HepG2 (cell line): ENCODE measurements around the gene HOXD8. TPM values are rescaled to one million over a fixed set of nuclear protein-coding genes. Genes with fewer than 3 reads are reported as not detected.

Experiments used
- ATM ChIP-seq: fragments of 450-650 bp; IDR thresholded peaks from 2 replicates; pipeline ENCODE4 v1.7.1; 2017; ENCODE audit warnings: mild to moderate bottlenecking, borderline replicate concordance
- IKZF1 ChIP-seq: fragments of 450-650 bp; IDR thresholded peaks from 2 replicates; pipeline ENCODE4 v1.7.1; 2016
- PHF21A ChIP-seq: sonication (generic); formaldehyde crosslinking; IDR thresholded peaks from 2 replicates; pipeline ENCODE4 v1.5.0; 2020; ENCODE audit warnings: mild to moderate bottlenecking, missing genetic modification reagents
- SRY ChIP-seq: sonication (generic); formaldehyde crosslinking; IDR thresholded peaks from 2 replicates; pipeline ENCODE4 v1.8.0; 2022; ENCODE audit warnings: mild to moderate bottlenecking, missing genetic modification reagents
- TRAFD1 ChIP-seq: sonication (generic); formaldehyde crosslinking; IDR thresholded peaks from 2 replicates; pipeline ENCODE4 v1.5.1; 2020; ENCODE audit warnings: missing genetic modification reagents, mild to moderate bottlenecking, borderline replicate concordance
- YEATS4 ChIP-seq: sonication (generic); formaldehyde crosslinking; IDR thresholded peaks from 2 replicates; pipeline ENCODE4 v1.4.0; 2020; ENCODE audit warnings: missing genetic modification reagents, borderline replicate concordance
- ZFY ChIP-seq: sonication (generic); formaldehyde crosslinking; IDR thresholded peaks from 2 replicates; pipeline ENCODE4 v1.4.0; 2020; ENCODE audit warnings: missing genetic modification reagents
- ZNF318 ChIP-seq: sonication (generic); formaldehyde crosslinking; IDR thresholded peaks from 2 replicates; pipeline ENCODE4 v1.4.0; 2020; ENCODE audit warnings: mild to moderate bottlenecking, missing genetic modification reagents
- ZNF407 ChIP-seq: sonication (generic); formaldehyde crosslinking; IDR thresholded peaks from one replicate; pipeline ENCODE4 v1.5.1; 2020; ENCODE audit warnings: mild to moderate bottlenecking, missing genetic modification reagents; ENCODE audit errors: not compliant biosample characterization
- ZNF737 ChIP-seq: sonication (generic); formaldehyde crosslinking; IDR thresholded peaks from 2 replicates; pipeline ENCODE4 v1.5.0; 2020; ENCODE audit warnings: missing genetic modification reagents, mild to moderate bottlenecking, borderline replicate concordance
- polyA plus RNA-seq, 8 experiments: library from polyadenylated mRNA; depleted of rRNA in 3 of 8; stranded (reverse) in 7 of 8; unstranded in 1 of 8; fragments of >200 nt; fragmentation: Illumina TruSeq in 4 of 8; extraction: Trizol in 4 of 8; gene quantifications; 2 replicates each; pipeline versions ENCODE4 v1.2.1 to v1.2.3, GENCODE V29; 2011 to 2016; ENCODE audit warnings: low read depth in 4 of 8, missing spikeins in 1 of 8, mixed read lengths in 1 of 8; ENCODE audit not compliant: insufficient read depth in 1 of 8
- total RNA-seq, 5 experiments: library from RNA; depleted of rRNA; stranded (reverse); fragments of >200 nt; fragmentation: Illumina TruSeq; extraction: Trizol; gene quantifications; 2 replicates each; pipeline ENCODE4 v1.2.3, GENCODE V29; 2016; ENCODE audit warnings: low read depth in 1 of 5

HOXD8 gene
- total and polyA plus RNA-seq, 2 of the 13 experiments (the other 11 are each of a cell fraction or from before 2014, with no cell fraction given): not detected

GRCh38 chr2:176096986-176097819 is 32.3 kb upstream of the HOXD8 start (continued):
- no peak for TF ChIP-seq ZNF407 (CRISPR knock-in tag)
- TF ChIP-seq ZFY (CRISPR knock-in tag): no peak; the same call in 1 of the 2 replicates
- no peak for TF ChIP-seq ATM
- TF ChIP-seq ZNF737: no peak
- TF ChIP-seq IKZF1: no peak
- TF ChIP-seq TRAFD1 (CRISPR knock-in tag): no peak
- no peak for TF ChIP-seq YEATS4 (CRISPR knock-in tag)
- TF ChIP-seq PHF21A: 0 out of 2 replicates have a peak, but pooled peaks have one; percentile 33
- no peak for TF ChIP-seq ZNF318 (CRISPR knock-in tag)
- TF ChIP-seq SRY (CRISPR knock-in tag): no peak
